ENCODE results near the gene SYTL2. TPM values are rescaled to one million over a fixed set of nuclear protein-coding genes. Genes with fewer than 3 reads are reported as not detected.

The SYTL2 gene
- polyA plus RNA-seq, 1 of the 3 experiments (the other 2 are of a cell fraction): 36.0 TPM

DNA sequence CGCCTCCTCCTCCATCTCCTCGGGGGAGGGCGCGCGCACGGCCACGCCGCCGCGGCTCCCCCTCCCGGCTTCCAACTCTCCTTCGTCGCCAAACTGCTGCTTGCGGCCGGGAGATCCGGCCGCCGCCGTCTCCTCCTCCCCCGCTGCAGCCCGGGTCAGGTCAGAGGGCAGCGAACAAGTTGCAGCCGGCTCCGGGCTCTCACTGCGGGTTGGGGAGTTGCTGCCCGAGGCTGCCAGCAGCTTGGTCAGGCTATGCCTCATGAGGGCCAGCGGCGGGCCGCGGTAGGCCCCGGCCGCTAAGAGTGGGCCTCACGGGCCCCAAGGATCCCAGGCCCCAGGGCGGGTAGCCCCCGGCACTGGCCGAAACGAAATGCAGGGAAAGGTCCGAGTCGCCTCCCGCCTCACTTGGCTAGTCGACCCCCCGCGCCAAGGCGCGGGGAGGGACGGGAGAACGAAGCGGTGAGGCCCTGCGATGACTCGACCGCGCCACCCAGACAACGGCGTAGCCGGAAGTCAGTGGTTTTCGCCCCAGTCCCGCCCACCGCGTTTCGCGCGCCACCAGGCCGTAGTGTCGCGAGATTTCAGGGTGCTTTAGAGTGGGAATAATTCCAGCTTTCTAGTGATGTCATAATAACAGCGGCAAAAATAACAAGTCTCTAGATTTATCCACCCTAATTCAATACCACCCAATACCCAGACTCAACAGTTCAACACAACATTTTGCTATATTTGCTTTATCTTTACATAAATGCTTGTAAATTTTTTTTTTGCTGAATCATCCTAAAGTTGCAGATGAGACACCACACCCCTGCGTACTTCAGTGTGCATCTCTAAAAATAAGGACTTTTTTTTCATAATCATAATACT, 146.1 kb downstream of the SYTL2 start, which contains the start of gene CREBZF:
Gene CREBZF (minus strand): TSS at position 515 of the 867 bp plus-strand sequence. CDS start 254 bp downstream, at position 261.
- H3K9ac ChIP-seq: peak within 1 kb of the TSS; percentile 99
- H3K4me3 ChIP-seq (ENCODE audit: low read depth in 2 of 2, low read length in 1 of 2): peak within 1 kb of the TSS; percentile 94 to 95
- peaks cover 48% of the 10 kb centered on the region for H3K79me2 ChIP-seq (ENCODE audit: insufficient read depth)
- H3K4me2 ChIP-seq: peak within 1 kb of the TSS; percentile 86
- H3F3A ChIP-seq (replicated peaks; ENCODE audit: insufficient read depth): no peaks in the 10 kb centered on the region
- under 1% methylated on average over 48 of the region's 67 CpGs for WGBS (ENCODE audit: low lambda C conversion rate)
- CTCF ChIA-PET: interaction anchor here (0.8 to 2.9 kb wide), 6 partner anchors 14 to 377 kb away, joined by 3 to 15 read pairs (median 4); partner anchors contain the start of genes CCDC89 and TMEM126A
- peak within 1 kb of the TSS; percentile 86 for H2AFZ ChIP-seq (ENCODE audit: low read depth)
- TF ChIP-seq POLR2AphosphoS5 (IDR thresholded peaks at IDR 0.05; ENCODE audit: low read depth, low read length) (peak; percentile 97), YY1 (IDR thresholded peaks at IDR 0.05; ENCODE audit: low read depth) (no peak), RAD21 (IDR thresholded peaks at IDR 0.05; ENCODE audit: low read length) (no peak), TCF12 (IDR thresholded peaks at IDR 0.05) (no peak), RFX5 (IDR thresholded peaks at IDR 0.05; ENCODE audit: low read length) (no peak), CHD2 (IDR thresholded peaks at IDR 0.05; ENCODE audit: low read length, partially characterized antibody) (peak; percentile 99), SMC3 (IDR thresholded peaks at IDR 0.05; ENCODE audit: low read depth, low read length) (no peak), TAF1 (IDR thresholded peaks at IDR 0.05; ENCODE audit: borderline replicate concordance, low read depth, low read length) (peak; percentile 77), SIN3A (IDR thresholded peaks at IDR 0.05; ENCODE audit: borderline replicate concordance, low read depth, low read length) (0 out of 2 replicates have a peak, but pooled peaks have one; percentile 37), FOXM1 (IDR thresholded peaks at IDR 0.05; ENCODE audit: low read depth) (0 out of 2 replicates have a peak, but pooled peaks have one; percentile 16), GABPA (IDR thresholded peaks at IDR 0.05; ENCODE audit: low read depth) (peak; percentile 67), TEAD4 (IDR thresholded peaks at IDR 0.05; ENCODE audit: borderline replicate concordance, insufficient read depth) (no peak), EP300 (IDR thresholded peaks at IDR 0.05; ENCODE audit: borderline replicate concordance in 1 of 2, low read depth in 1 of 2, low read length in 1 of 2) (no peak), MXI1 (IDR thresholded peaks at IDR 0.05; ENCODE audit: low read depth, low read length) (0 out of 2 replicates have a peak, but pooled peaks have one; percentile 65), ELF1 (IDR thresholded peaks at IDR 0.05) (peak; percentile 83)
- TF ChIP-seq, protein P1, sequence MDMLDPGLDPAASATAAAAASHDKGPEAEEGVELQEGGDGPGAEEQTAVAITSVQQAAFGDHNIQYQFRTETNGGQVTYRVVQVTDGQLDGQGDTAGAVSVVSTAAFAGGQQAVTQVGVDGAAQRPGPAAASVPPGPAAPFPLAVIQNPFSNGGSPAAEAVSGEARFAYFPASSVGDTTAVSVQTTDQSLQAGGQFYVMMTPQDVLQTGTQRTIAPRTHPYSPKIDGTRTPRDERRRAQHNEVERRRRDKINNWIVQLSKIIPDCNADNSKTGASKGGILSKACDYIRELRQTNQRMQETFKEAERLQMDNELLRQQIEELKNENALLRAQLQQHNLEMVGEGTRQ (IDR thresholded peaks at IDR 0.05; ENCODE audit: borderline replicate concordance, low read depth, low read length): no peak
- TF ChIP-seq, protein P2, sequence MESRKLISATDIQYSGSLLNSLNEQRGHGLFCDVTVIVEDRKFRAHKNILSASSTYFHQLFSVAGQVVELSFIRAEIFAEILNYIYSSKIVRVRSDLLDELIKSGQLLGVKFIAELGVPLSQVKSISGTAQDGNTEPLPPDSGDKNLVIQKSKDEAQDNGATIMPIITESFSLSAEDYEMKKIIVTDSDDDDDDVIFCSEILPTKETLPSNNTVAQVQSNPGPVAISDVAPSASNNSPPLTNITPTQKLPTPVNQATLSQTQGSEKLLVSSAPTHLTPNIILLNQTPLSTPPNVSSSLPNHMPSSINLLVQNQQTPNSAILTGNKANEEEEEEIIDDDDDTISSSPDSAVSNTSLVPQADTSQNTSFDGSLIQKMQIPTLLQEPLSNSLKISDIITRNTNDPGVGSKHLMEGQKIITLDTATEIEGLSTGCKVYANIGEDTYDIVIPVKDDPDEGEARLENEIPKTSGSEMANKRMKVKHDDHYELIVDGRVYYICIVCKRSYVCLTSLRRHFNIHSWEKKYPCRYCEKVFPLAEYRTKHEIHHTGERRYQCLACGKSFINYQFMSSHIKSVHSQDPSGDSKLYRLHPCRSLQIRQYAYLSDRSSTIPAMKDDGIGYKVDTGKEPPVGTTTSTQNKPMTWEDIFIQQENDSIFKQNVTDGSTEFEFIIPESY (IDR thresholded peaks at IDR 0.05; ENCODE audit: borderline replicate concordance, low read depth): peak; percentile 97
- TF ChIP-seq, protein P3, sequence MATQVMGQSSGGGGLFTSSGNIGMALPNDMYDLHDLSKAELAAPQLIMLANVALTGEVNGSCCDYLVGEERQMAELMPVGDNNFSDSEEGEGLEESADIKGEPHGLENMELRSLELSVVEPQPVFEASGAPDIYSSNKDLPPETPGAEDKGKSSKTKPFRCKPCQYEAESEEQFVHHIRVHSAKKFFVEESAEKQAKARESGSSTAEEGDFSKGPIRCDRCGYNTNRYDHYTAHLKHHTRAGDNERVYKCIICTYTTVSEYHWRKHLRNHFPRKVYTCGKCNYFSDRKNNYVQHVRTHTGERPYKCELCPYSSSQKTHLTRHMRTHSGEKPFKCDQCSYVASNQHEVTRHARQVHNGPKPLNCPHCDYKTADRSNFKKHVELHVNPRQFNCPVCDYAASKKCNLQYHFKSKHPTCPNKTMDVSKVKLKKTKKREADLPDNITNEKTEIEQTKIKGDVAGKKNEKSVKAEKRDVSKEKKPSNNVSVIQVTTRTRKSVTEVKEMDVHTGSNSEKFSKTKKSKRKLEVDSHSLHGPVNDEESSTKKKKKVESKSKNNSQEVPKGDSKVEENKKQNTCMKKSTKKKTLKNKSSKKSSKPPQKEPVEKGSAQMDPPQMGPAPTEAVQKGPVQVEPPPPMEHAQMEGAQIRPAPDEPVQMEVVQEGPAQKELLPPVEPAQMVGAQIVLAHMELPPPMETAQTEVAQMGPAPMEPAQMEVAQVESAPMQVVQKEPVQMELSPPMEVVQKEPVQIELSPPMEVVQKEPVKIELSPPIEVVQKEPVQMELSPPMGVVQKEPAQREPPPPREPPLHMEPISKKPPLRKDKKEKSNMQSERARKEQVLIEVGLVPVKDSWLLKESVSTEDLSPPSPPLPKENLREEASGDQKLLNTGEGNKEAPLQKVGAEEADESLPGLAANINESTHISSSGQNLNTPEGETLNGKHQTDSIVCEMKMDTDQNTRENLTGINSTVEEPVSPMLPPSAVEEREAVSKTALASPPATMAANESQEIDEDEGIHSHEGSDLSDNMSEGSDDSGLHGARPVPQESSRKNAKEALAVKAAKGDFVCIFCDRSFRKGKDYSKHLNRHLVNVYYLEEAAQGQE (IDR thresholded peaks at IDR 0.05; ENCODE audit: low read depth, low read length): 0 out of 2 replicates have a peak, but pooled peaks have one; percentile 24
- H3K9me2 ChIP-seq: 0 out of 2 replicates have a peak, but pooled peaks cover 3% of the 10 kb centered on the region
- peak; percentile 93 for DNase-seq
- H3K36me3 ChIP-seq (replicated peaks in 1 of 2; ENCODE audit: control insufficient read depth in 1 of 2, insufficient read depth in 2 of 2, low read length in 1 of 2): peaks cover 36% of the 10 kb centered on the region in 2 experiments
- POLR2A ChIA-PET: interaction anchor here (0.7 to 2.9 kb wide), 5 partner anchors 17 to 405 kb away, joined by 3 to 23 read pairs (median 14); partner anchors contain the start of genes CCDC89, DLG2, TMEM126A and TMEM126B
- H3K9me3 ChIP-seq: no peaks in the 10 kb centered on the region
- H3K4me1 ChIP-seq (ENCODE audit: control insufficient read depth in 1 of 2, insufficient read depth in 2 of 2, low read depth in 1 of 2, low read length in 1 of 2): peaks cover 14 to 18% of the 10 kb centered on the region in 2 experiments; a peak in 3 of 4 replicates
- H4K20me1 ChIP-seq (ENCODE audit: insufficient read depth): peaks cover 44% of the 10 kb centered on the region
- H3K27me3 ChIP-seq (ENCODE audit: insufficient read depth): no peaks in the 10 kb centered on the region
- peak within 1 kb of the TSS; percentile 92 to 95 for H3K27ac ChIP-seq (ENCODE audit: low read depth in 2 of 2, low read length in 1 of 2)

All from SK-N-SH (cell line).